ENCODE data around the gene SCNN1A.

Gene SCNN1A

GRCh38 chr12:6376870-6377666 is 1.7 kb upstream of the SCNN1A start:
- TF ChIP-seq, protein P1, sequence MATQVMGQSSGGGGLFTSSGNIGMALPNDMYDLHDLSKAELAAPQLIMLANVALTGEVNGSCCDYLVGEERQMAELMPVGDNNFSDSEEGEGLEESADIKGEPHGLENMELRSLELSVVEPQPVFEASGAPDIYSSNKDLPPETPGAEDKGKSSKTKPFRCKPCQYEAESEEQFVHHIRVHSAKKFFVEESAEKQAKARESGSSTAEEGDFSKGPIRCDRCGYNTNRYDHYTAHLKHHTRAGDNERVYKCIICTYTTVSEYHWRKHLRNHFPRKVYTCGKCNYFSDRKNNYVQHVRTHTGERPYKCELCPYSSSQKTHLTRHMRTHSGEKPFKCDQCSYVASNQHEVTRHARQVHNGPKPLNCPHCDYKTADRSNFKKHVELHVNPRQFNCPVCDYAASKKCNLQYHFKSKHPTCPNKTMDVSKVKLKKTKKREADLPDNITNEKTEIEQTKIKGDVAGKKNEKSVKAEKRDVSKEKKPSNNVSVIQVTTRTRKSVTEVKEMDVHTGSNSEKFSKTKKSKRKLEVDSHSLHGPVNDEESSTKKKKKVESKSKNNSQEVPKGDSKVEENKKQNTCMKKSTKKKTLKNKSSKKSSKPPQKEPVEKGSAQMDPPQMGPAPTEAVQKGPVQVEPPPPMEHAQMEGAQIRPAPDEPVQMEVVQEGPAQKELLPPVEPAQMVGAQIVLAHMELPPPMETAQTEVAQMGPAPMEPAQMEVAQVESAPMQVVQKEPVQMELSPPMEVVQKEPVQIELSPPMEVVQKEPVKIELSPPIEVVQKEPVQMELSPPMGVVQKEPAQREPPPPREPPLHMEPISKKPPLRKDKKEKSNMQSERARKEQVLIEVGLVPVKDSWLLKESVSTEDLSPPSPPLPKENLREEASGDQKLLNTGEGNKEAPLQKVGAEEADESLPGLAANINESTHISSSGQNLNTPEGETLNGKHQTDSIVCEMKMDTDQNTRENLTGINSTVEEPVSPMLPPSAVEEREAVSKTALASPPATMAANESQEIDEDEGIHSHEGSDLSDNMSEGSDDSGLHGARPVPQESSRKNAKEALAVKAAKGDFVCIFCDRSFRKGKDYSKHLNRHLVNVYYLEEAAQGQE (IDR thresholded peaks at IDR 0.05; ENCODE audit: insufficient read depth in 1 of 2, low read depth in 2 of 2, low read length in 2 of 2), result no peak
- TF ChIP-seq FOXP2 (optimal IDR thresholded peaks at IDR 0.05; ENCODE audit: borderline replicate concordance, extremely low read depth, extremely low read length, insufficient read depth), result no peak
- no peak for TF ChIP-seq SIN3A (IDR thresholded peaks at IDR 0.05; ENCODE audit: borderline replicate concordance, insufficient read depth, low read length)

- TF ChIP-seq FOXP2 (optimal IDR thresholded peaks at IDR 0.05; ENCODE audit: borderline replicate concordance, extremely low read depth, extremely low read length, insufficient read depth), result no peak
- no peak for TF ChIP-seq SIN3A (IDR thresholded peaks at IDR 0.05; ENCODE audit: borderline replicate concordance, insufficient read depth, low read length)
- TF ChIP-seq TAF1 (IDR thresholded peaks at IDR 0.05; ENCODE audit: borderline replicate concordance, insufficient read depth, low read length), result no peak
- TF ChIP-seq, protein P1 (IDR thresholded peaks at IDR 0.05; ENCODE audit: insufficient read depth in 1 of 2, low read depth in 2 of 2, low read length in 2 of 2), result no peak
- TF ChIP-seq POLR2AphosphoS5 (IDR thresholded peaks at IDR 0.05; ENCODE audit: low read depth, low read length), result no peak
Observed at GRCh38 chr12:6376079-6376869, 911 bp upstream of the SCNN1A start.

DNA sequence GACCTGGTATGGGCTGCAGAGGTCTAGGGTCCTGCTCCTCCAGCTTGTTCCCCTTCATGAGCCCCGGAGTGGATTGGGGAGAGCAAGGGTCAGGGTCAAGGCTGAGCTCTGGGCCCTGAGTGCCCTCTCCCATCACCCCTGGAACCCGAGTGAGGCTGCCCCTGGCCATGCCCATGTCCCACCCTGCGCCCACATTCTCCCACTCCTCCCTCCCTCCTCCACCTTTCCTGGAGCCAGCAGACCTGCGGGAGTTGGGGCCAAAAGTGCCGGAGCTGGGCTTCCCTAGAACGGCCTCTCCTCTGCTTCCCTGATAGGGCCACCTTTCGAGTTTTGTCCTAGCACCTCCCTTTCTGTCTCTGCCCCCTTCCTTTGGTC is 590 bp downstream of the SCNN1A start:
- TF ChIP-seq SIN3A (IDR thresholded peaks at IDR 0.05; ENCODE audit: borderline replicate concordance, insufficient read depth, low read length) (no peak), POLR2AphosphoS5 (IDR thresholded peaks at IDR 0.05; ENCODE audit: low read depth, low read length) (no peak), FOXP2 (optimal IDR thresholded peaks at IDR 0.05; ENCODE audit: borderline replicate concordance, extremely low read depth, extremely low read length, insufficient read depth) (no peak), TAF1 (IDR thresholded peaks at IDR 0.05; ENCODE audit: borderline replicate concordance, insufficient read depth, low read length) (no peak)
- TF ChIP-seq, protein P1 (IDR thresholded peaks at IDR 0.05; ENCODE audit: insufficient read depth in 1 of 2, low read depth in 2 of 2, low read length in 2 of 2), result no peak

DNA sequence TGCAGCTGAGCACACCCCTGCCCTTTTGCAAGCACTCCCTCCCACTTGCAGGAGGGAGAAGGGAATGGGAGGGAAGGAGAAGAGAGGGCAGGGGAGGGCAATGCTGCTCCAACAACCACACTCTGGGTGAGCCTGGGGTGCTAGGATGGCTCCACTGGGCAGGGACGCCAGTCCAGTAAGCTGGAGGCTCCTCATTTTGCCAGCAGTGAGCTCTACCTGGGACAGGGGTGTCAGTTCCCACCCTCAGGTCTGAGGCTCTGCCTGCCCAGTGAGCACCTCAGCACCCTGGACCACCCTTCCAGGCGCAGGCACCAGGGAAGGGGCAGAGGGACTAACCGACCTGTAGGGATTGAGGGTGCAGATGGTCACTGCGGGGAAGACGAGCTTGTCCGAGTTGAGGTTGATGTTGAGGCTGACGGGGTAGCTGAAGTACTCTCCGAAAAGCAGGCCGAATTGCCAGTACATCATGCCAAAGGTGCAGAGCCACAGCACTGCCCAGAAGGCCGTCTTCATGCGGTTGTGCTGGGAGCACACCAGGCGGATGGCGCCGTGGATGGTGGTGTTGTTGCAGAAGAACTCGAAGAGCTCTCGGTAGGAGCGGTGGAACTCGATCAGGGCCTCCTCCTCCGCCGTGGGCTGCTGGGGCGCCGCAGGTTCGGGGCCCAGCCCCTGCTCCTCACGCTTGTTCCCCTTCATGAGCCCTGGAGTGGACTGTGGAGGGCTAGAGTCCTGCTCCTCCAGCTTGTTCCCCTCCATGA is 1.2 kb downstream of the SCNN1A start:
- TF ChIP-seq SIN3A (IDR thresholded peaks at IDR 0.05; ENCODE audit: borderline replicate concordance, insufficient read depth, low read length) (no peak), POLR2AphosphoS5 (IDR thresholded peaks at IDR 0.05; ENCODE audit: low read depth, low read length) (no peak), TAF1 (IDR thresholded peaks at IDR 0.05; ENCODE audit: borderline replicate concordance, insufficient read depth, low read length) (no peak), FOXP2 (optimal IDR thresholded peaks at IDR 0.05; ENCODE audit: borderline replicate concordance, extremely low read depth, extremely low read length, insufficient read depth) (no peak)
- TF ChIP-seq, protein P1 (IDR thresholded peaks at IDR 0.05; ENCODE audit: insufficient read depth in 1 of 2, low read depth in 2 of 2, low read length in 2 of 2), result no peak

Measured in PFSK-1 (cell line).